Bronchial epithelial cell (primary cell): Measurements from ENCODE around the gene MAGEC3. TPM values are rescaled to one million over a fixed set of nuclear protein-coding genes. Genes with fewer than 3 reads are reported as not detected.
"Not testable (repeated sequence)": the region's sequence is repeated elsewhere in the genome, so short reads cannot be mapped to it uniquely, and the experiment has no call there.

Experiments used
- DNase-seq: peaks from one replicate; pipeline ENCODE4 v3.0.0-alpha.2; 2010; ENCODE audit warnings: low read depth
- FAIRE-seq: peaks from 2 replicates; lab custom pipeline; 2011; peaks lifted over from hg19 to GRCh38; lab: Jason Lieb, UNC
- H3K27me3 ChIP-seq: 2 replicates; pipeline ENCODE4 v1.5.1; 2011; ENCODE audit warnings: low read length; ENCODE audit not compliant: control insufficient read depth, insufficient read depth
- H3K36me3 ChIP-seq: 2 replicates; pipeline ENCODE4 v1.5.1; 2011; ENCODE audit warnings: low read length; ENCODE audit not compliant: control insufficient read depth, insufficient read depth
- H3K4me3 ChIP-seq: 2 replicates; pipeline ENCODE4 v1.5.1; 2011; ENCODE audit warnings: mild to moderate bottlenecking, low read depth, low read length, control low read depth
- total RNA-seq: library from RNA; depleted of rRNA; stranded (reverse); fragments of >200 nt; gene quantifications from 2 replicates; pipeline ENCODE4 v1.2.1, GENCODE V29; 2014
- TF ChIP-seq, protein P1 (sequence below): IDR thresholded peaks from 2 replicates; pipeline ENCODE4 v1.5.1; 2011; ENCODE audit warnings: mild to moderate bottlenecking, moderate library complexity, low read length, control low read depth, inconsistent platforms; ENCODE audit not compliant: insufficient read depth, severe bottlenecking

MAGEC3 gene
- total RNA-seq, 1 donor from 2014 or later: not detected

DNA sequence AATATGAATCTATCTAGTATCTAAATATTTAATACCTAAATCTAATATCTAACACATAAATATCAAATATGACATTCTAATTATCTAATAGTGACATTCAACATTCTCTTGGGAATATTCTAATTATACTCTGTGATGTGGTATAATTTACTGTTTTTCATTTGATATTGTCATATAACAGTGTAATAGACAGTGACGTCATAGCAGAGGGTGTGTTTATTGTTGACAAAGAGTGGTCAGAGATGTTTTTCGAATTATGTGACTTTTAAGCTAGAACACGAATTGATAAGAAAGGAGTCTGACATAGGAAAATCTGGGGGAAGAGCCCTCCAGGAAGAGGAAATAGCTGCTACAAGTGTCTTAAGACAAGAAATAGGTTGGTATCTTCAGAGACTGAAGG, 5.9 kb upstream of the MAGEC3 start:
- TF ChIP-seq, protein P1, sequence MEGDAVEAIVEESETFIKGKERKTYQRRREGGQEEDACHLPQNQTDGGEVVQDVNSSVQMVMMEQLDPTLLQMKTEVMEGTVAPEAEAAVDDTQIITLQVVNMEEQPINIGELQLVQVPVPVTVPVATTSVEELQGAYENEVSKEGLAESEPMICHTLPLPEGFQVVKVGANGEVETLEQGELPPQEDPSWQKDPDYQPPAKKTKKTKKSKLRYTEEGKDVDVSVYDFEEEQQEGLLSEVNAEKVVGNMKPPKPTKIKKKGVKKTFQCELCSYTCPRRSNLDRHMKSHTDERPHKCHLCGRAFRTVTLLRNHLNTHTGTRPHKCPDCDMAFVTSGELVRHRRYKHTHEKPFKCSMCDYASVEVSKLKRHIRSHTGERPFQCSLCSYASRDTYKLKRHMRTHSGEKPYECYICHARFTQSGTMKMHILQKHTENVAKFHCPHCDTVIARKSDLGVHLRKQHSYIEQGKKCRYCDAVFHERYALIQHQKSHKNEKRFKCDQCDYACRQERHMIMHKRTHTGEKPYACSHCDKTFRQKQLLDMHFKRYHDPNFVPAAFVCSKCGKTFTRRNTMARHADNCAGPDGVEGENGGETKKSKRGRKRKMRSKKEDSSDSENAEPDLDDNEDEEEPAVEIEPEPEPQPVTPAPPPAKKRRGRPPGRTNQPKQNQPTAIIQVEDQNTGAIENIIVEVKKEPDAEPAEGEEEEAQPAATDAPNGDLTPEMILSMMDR: no peak
- no peaks in the 10 kb centered on the region for H3K36me3 ChIP-seq
- no peaks in the 10 kb centered on the region for H3K27me3 ChIP-seq
- H3K4me3 ChIP-seq: no peak overlapping the region
- FAIRE-seq (no peak), DNase-seq (no peak)

DNA sequence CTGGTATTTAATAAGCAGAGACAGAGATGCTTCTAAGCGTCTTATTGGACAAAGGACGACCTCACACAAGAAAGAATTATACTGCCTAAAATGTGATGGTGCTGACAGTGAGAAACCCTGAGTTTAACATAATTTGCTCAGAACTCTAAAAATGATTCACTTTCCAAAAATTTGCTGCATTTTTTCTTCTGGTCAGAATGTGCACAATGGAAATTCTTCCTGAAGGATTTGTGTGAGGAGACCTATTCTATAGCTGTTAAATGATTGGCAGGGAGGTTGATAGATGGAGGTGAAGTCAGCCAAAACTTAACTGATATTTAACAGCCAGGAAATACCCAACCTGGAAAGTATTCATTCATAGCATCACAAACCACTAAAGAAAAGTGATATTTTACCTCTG, 1.7 kb downstream of the MAGEC3 start:
- H3K27me3 ChIP-seq: no peaks in the 10 kb centered on the region
- H3K36me3 ChIP-seq: no peaks in the 10 kb centered on the region
- FAIRE-seq (no peak), DNase-seq (no peak)
- H3K4me3 ChIP-seq: no peak overlapping the region
- TF ChIP-seq, protein P1: no peak

DNA sequence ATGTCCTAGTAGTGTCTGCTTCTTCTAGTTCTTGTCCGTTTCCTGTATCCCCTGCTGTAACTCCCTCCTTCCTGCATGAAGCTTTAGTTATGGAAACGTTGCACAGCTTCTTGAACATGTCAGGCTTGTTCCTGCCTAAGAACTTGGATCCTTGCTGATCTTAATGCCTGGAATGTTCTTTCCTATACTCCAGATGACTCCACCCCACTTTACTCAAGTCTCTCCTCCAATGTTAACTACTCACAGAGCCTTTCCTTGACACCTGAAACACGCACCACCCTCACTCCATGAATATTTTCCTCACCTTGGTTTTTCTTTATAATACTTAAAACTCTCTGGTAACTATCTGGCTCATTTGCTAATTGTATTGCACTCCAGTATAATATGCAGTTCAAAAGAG, 19.4 kb downstream of the MAGEC3 start:
- FAIRE-seq (no peak), DNase-seq (no peak)
- Histone ChIP-seq H3K4me3 (no peak overlapping the region), H3K27me3 (no peaks in the 10 kb centered on the region), H3K36me3 (no peaks in the 10 kb centered on the region)
- TF ChIP-seq, protein P1: no peak

GRCh38 chrX:141879616-141880015, 41.5 kb downstream of the MAGEC3 start:
- no peak overlapping the region for H3K4me3 ChIP-seq
- no peak for FAIRE-seq
- no peak for DNase-seq
- H3K27me3 ChIP-seq: no peaks in the 10 kb centered on the region
- TF ChIP-seq, protein P1: no peak
- H3K36me3 ChIP-seq: no peaks in the 10 kb centered on the region

GRCh38 chrX:141888811-141889210, 50.7 kb downstream of the MAGEC3 start:
- FAIRE-seq, DNase-seq, H3K36me3 ChIP-seq, H3K27me3 ChIP-seq, H3K4me3 ChIP-seq: not testable (repeated sequence)

DNA sequence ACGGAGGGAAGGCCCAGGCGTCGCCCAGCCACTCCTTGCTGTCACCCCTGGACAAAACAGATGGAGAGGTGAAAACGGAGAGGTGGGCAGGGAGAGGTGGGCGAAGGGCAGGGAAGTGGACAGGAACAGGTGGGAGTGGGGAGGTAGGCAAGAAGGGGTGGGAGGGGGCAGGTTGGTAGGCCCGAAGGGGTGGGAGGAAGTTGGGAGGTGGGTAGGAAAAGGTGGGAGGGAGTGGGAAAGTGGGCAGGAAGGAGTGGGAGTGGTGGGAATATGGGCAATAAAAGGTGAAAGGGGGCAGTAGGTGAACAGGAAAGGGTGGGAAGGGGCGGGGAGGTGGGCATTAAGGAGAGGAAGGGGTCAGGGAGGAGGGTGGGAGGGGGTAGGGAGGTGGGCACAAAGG, 56.6 kb downstream of the MAGEC3 start:
- FAIRE-seq: no peak
- TF ChIP-seq, protein P1: no peak
- DNase-seq: no peak
- Histone ChIP-seq H3K4me3 (no peak overlapping the region), H3K36me3 (no peaks in the 10 kb centered on the region), H3K27me3 (no peaks in the 10 kb centered on the region)
